Measurements from ENCODE around the gene WNK2. TPM values are rescaled to one million over a fixed set of nuclear protein-coding genes. Genes with fewer than 3 reads are reported as not detected.

WNK2 gene
- total RNA-seq, 1 experiment from 2014 or later: 69.4 TPM

GRCh38 chr9:93182572-93182971, 1.4 kb upstream of the WNK2 start:
- H3K9ac ChIP-seq (ENCODE audit: extremely low read depth, insufficient read length, low read length): no peak overlapping the region
- H3K79me1 ChIP-seq (ENCODE audit: insufficient read depth, low read depth, low read length, poor library complexity, severe bottlenecking): no peaks in the 10 kb centered on the region
- no peak overlapping the region for H3K56ac ChIP-seq (ENCODE audit: insufficient read length, low read depth, low read length)
- no peak overlapping the region for H3T11ph ChIP-seq (ENCODE audit: low read length)
- no peak overlapping the region for H3K4ac ChIP-seq (ENCODE audit: low read depth, low read length)
- H3K27me3 ChIP-seq (ENCODE audit: insufficient read depth, low read length): peaks cover 4% of the 10 kb centered on the region; the same call in 1 of the 2 replicates
- H3K27ac ChIP-seq (ENCODE audit: insufficient read length, low read depth, low read length): no peak overlapping the region
- no peak overlapping the region for H2BK120ac ChIP-seq (ENCODE audit: low read depth, low read length, poor library complexity, severe bottlenecking)
- no peak overlapping the region for H4K8ac ChIP-seq (replicated peaks; ENCODE audit: insufficient read length, low read depth, low read length)
- no peak overlapping the region for H2BK12ac ChIP-seq (ENCODE audit: insufficient read length, low read depth, low read length)
- no peak overlapping the region for H2AK5ac ChIP-seq (ENCODE audit: insufficient read length, low read length)
- H4K5ac ChIP-seq (ENCODE audit: insufficient read length, low read depth, low read length): no peak overlapping the region
- peaks cover 42% of the 10 kb centered on the region for H3K27me3 Mint-ChIP-seq (ENCODE audit: low read depth)
- no peak for DNase-seq
- no peak for TF ChIP-seq CTCF (conservative IDR thresholded peaks at IDR 0.05)
- no peak overlapping the region for H3K18ac ChIP-seq (ENCODE audit: insufficient read length, low read depth, low read length)
- peaks cover 20 to 22% of the 10 kb centered on the region in 2 experiments for H3K4me1 Mint-ChIP-seq
- H3K79me2 ChIP-seq (ENCODE audit: insufficient read depth, low read length): no peaks in the 10 kb centered on the region; the same call in 1 of the 2 replicates
- H3K4me2 ChIP-seq (ENCODE audit: insufficient read depth, insufficient read length, low read length): no peak overlapping the region
- H3K4me1 ChIP-seq (ENCODE audit: insufficient read depth, low read length): no peaks in the 10 kb centered on the region
- no peak overlapping the region for H3K23ac ChIP-seq (ENCODE audit: insufficient read length, low read depth, low read length)
- H3K36me3 Mint-ChIP-seq (ENCODE audit: insufficient read depth in 1 of 3, low read depth in 3 of 3): no peaks in the 10 kb centered on the region; a peak in 3 of 7 replicates
- H2BK5ac ChIP-seq (ENCODE audit: insufficient read length, low read length): no peak overlapping the region
- H2BK20ac ChIP-seq (ENCODE audit: low read depth, low read length, poor library complexity, severe bottlenecking): no peak overlapping the region
- peaks cover 5% of the 10 kb centered on the region for H3K23me2 ChIP-seq (ENCODE audit: insufficient read length, low read depth, low read length, poor library complexity, severe bottlenecking)
- no peak overlapping the region for H3K14ac ChIP-seq (ENCODE audit: insufficient read depth, low read length)
- H3K9me3 Mint-ChIP-seq: no peaks in the 10 kb centered on the region
- H4K91ac ChIP-seq (ENCODE audit: insufficient read length, low read depth, low read length): no peak overlapping the region
- H2BK15ac ChIP-seq (ENCODE audit: low read depth, low read length): no peak overlapping the region
- no CpG with 5 or more reads among the region's 6 CpGs for WGBS (ENCODE audit: extremely low coverage, insufficient read length, low lambda C conversion rate)
- no peak overlapping the region for H2AFZ ChIP-seq (ENCODE audit: low read length)
- H4K20me1 ChIP-seq (ENCODE audit: control insufficient read depth, insufficient read depth, insufficient read length): no peaks in the 10 kb centered on the region
- H3K4me3 Mint-ChIP-seq: peak overlapping the region in 1 of 2 experiments; percentile 85; a peak in 2 of 5 replicates
- no peaks in the 10 kb centered on the region for H3K9me3 ChIP-seq (ENCODE audit: control insufficient read depth, low read depth, low read length)
- no peak overlapping the region for H3K27ac Mint-ChIP-seq

All from H9 (cell line).